GM12892 (cell line): ENCODE measurements around the gene RNASE12.

ENCODE experiments used
- POLR2A ChIP-seq: IDR thresholded peaks from 2 replicates; pipeline ENCODE4 v1.6.1; 2011; ENCODE audit warnings: low read depth, low read length, control low read depth
- POLR2AphosphoS5 ChIP-seq: IDR thresholded peaks from 2 replicates; pipeline ENCODE4 v1.6.1; 2011; ENCODE audit warnings: low read depth, low read length, control low read depth
- TAF1 ChIP-seq: IDR thresholded peaks from 2 replicates; pipeline ENCODE4 v1.6.1; 2011; ENCODE audit warnings: low read depth, mild to moderate bottlenecking, control low read depth, low read length, borderline replicate concordance

DNA sequence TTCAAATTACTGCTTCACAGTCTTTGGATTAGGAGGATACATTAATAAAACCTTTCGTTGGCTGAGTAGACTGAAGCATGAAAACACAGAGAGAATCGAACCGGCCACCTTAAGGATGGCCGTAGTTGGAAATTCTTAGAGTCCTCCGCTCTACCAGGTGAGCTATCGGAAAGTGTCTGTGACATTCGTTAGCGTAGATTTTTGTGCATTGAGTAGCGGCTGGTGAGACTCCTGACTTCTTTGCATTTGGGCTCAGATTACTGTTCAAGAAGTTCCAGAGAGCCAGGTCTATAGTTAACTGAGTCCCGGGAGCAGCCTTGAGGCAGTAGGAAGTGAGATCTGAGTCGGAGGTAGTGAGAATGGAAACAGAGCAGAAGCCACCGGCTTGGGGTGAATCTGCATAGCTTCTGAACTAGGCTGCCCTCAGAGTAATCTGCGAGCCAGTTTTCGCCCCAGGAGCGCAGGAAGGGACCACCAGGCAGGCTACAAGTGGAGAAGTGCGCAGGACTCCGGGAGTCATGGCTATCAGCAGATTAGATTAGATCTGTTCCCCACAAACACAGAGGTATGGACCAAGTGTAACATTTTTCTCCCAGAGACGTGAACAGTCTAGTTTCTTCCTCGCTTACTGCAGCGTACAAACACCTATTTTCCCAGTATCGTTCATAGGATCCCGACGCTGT is 39.3 kb upstream of the RNASE12 start:
- no peak for TF ChIP-seq POLR2AphosphoS5
- TF ChIP-seq POLR2A, result no peak
- no peak for TF ChIP-seq TAF1
